SW480 (cell line): ENCODE measurements around the gene ASIC1.

Experiments
- DNase-seq: peaks from one replicate; pipeline ENCODE4 v3.0.0-alpha.2; 2016; ENCODE audit warnings: low spot score

The ASIC1 gene

DNA sequence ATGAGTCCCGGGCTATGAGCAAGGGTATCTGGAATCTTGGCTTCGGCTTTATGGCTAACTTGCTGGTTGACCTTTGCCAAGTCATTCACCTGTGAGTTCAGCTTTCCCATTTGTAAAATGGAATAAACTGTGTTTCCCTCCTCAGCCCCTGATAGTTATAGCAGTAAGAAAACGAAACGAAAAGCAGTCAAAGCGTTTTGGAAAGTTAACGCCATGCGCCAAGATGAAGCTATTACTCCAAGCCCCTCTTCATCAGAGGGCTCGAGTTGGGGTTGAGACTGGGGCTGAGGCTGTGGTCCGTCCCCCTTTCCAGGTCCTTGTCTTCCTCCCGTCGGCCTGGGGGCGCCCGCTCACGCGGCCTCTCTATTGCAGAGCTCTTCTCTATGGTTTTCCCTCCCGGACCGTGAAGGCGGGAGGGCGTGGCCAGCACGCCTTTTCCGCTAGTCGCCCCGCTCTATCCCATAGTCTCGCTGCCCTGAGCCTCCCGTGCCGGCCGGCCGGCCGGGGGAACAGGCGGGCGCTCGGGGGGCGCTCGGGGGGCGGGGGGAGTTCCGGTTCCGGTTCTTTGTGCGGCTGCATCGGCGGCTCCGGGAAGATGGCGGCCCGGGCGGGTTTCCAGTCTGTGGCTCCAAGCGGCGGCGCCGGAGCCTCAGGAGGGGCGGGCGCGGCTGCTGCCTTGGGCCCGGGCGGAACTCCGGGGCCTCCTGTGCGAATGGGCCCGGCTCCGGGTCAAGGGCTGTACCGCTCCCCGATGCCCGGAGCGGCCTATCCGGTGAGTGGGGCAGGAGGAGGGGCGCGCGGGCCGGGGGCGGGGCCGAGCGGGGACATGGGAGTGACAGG, 27.6 kb downstream of the ASIC1 start, which contains the start of gene SMARCD1:
SMARCD1 (plus strand) TSS at position 568 of the 840 bp plus-strand sequence; CDS start at position 596, 28 bp downstream.
- peak; percentile 95 for DNase-seq

GRCh38 chr12:50085615-50086072, 28.2 kb downstream of the ASIC1 start:
- DNase-seq: no peak

DNA sequence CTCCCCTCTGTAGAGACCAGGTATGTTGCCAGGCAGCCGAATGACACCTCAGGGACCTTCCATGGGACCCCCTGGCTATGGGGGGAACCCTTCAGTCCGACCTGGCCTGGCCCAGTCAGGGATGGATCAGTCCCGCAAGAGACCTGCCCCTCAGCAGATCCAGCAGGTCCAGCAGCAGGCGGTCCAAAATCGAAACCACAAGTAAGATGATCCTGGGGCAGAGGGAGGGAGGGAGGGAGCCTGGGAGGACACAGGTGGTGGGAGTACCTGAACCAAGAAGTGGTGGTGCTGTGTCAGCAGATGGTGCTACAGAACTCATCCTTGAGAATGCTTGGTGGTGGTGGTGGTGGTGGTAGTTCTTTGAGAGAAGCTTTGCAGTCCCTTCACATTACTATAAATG, 28.8 kb downstream of the ASIC1 start:
- no peak for DNase-seq

DNA sequence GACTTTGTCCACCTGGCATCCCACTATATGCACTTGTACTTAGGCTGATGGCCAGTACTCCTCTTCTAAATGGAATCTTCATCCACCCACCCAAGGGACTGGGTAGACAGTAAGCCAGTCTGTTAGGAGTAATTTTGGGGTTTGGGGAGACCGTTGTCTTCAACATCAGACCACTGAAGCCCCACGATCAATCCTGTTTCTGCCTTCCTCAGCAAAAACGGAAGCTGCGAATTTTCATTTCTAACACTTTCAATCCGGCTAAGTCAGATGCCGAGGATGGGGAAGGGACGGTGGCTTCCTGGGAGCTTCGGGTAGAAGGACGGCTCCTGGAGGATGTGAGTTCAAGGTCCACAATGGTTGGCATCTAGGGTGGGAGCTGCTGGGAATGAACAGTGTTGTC, 29.8 kb downstream of the ASIC1 start:
- no peak for DNase-seq

DNA sequence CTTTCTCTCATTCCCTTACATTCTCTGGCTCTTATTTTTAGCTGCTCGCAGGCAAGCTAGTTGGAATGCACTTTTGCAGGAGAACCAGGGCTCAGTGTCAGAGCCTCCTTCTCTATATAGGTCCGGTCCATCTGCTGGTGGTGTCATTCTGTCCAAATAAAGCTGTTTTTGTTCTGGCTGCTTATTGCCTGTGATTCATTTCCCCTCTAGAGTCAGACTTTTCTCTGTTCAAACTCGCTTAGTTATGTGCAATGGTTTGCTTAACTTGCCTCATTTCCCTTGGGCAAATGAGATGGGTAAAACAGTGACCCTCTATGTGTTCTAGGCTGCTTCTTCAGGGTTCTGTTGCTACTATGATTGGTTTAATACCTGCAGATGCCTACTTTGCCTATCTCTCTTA, 30.6 kb downstream of the ASIC1 start:
- no peak for DNase-seq

DNA sequence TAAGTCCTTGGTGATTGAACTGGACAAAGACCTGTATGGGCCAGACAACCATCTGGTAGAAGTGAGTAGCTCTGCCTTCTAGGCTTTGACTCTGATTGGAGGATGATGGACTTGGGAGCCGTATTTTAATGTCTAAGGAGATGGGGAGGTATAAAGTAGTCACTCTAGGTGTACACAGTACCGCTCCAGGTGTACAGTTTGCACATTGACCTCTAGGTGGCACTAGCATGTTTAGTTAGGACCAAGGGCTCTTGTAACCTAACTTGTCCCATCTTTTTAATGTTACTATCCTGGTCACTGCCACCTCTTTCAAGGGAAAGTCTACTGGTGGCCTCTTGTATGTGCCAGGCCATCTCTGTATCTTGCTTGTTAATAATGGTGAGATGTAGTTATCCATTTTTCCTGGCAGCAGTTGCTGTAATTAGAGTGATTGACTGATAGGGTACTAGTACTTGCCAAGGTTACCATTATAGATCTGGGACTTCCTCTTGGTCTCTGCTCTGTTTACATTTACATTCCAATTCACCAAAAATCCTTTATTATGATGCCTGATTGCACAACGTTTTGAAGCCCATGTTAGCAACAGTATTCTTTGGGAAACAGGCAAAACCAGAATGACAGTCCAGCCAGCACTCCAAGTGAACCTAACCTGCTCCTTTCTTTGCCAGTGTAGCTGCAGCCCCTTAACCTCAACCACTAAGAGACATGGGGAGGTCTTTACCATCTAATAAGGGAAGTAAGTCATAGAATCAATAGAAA, 31.4 kb downstream of the ASIC1 start:
- DNase-seq: peak; percentile 75

DNA sequence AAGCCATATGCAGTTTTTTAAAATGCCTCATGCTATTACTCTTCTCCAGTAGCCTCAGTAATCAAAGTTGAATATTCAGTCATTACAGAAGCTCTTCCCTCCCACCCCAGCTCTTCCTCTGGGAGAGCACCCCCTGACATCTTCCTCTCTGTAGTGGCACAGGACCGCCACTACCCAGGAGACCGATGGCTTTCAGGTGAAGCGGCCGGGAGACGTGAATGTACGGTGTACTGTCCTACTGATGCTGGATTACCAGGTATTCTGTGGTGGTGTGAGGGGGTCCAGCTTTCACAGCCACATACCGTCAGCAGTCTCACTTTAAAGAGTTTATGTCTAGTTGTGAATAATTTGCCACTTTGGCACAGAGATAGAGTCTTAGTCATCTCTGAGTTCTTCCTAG, 32.3 kb downstream of the ASIC1 start:
- no peak for DNase-seq

- DNase-seq: no peak
Measured at GRCh38 chr12:50090391-50090790, 33.0 kb downstream of the ASIC1 start.

- DNase-seq: no peak
Measured at GRCh38 chr12:50097952-50098351, 40.6 kb downstream of the ASIC1 start.

- no peak for DNase-seq
Measured at GRCh38 chr12:50099302-50100008, 42.1 kb downstream of the ASIC1 start.

DNA sequence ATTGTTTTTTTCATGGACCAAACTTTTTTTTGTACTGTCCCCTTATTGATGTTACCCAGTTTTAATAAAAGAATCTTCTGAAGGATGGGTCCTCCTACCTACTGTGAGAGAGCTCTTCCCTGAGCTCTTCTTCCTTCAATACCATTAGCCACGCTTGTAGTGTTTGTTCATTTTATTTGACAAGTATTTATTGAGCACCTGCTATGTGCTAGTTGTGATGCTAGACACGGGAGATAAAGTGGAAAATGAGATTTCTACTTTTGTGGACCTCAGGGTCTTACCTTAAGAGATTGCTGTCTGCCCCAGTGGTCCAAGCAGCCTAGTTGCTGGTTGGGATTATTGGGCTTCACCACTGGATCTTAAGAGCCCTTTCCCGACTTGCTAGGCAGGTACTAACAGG, 43.2 kb downstream of the ASIC1 start:
- no peak for DNase-seq

- DNase-seq: peak; percentile 53
Measured at GRCh38 chr12:50101663-50102062, 44.3 kb downstream of the ASIC1 start.

DNA sequence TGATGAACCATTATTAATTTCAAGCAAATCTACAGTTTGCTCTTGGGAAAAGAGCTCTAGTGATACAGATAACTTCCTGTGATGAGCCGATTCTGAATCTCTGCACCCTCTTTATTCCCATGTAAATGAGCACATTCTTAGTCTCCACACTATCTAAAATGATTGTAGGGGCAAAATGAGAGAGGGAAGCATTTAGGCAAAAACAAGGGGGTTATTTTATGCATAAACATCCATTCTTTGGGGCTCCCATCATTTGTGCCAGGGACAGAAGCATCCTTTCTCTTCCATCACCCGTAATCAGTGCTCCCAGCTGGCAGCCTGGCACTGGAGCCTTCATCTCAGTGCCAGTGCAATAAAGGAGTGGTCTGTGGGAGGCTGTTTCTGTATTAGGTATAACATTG, 44.7 kb downstream of the ASIC1 start:
- no peak for DNase-seq

- DNase-seq: no peak
Measured at GRCh38 chr12:50102646-50103309, 45.4 kb downstream of the ASIC1 start.

GRCh38 chr12:50103351-50103750, 46.0 kb downstream of the ASIC1 start:
- DNase-seq: no peak

- peak; percentile 66 for DNase-seq
Measured at GRCh38 chr12:50103767-50104321, 46.4 kb downstream of the ASIC1 start, which contains the start of gene GPD1. Gene GPD1, plus strand, starts transcription at chr12:50104008. Its CDS starts 43 bp downstream, at chr12:50104051.

- DNase-seq: no peak
Measured at GRCh38 chr12:50104417-50105366, 47.3 kb downstream of the ASIC1 start.

GRCh38 chr12:50105913-50106450, 48.6 kb downstream of the ASIC1 start:
- DNase-seq: no peak

- DNase-seq: no peak
Measured at GRCh38 chr12:50106907-50107306, 49.5 kb downstream of the ASIC1 start.
